GM12864 (cell line): ENCODE data around the gene MAP1A.

Source experiments
- DNase-seq: peaks from one replicate; pipeline ENCODE4 v3.0.0-alpha.2; 2011; ENCODE audit warnings: low read depth
- H3K4me3 ChIP-seq: 2 replicates; pipeline ENCODE4 v1.5.1; 2011; ENCODE audit warnings: mild to moderate bottlenecking, low read depth, low read length, control low read depth
- CTCF ChIP-seq: IDR thresholded peaks from 2 replicates; pipeline ENCODE4 v1.5.1; 2011; ENCODE audit warnings: low read depth, mild to moderate bottlenecking, moderate library complexity, low read length, control low read depth, inconsistent platforms; ENCODE audit errors: missing control alignments

MAP1A gene

GRCh38 chr15:43517354-43518196, at the start of gene MAP1A:
MAP1A (plus strand) TSS chr15:43517608; CDS start chr15:43521474, 3,866 bp downstream.
- no peak within 1 kb of the TSS for H3K4me3 ChIP-seq
- no peak for DNase-seq
- TF ChIP-seq CTCF: no peak

- no peak overlapping the region for H3K4me3 ChIP-seq
- no peak for DNase-seq
- no peak for TF ChIP-seq CTCF
Measured at GRCh38 chr15:43469867-43470266, 47.5 kb upstream of the MAP1A start.

GRCh38 chr15:43471975-43472374, 45.4 kb upstream of the MAP1A start:
- TF ChIP-seq CTCF: no peak
- no peak for DNase-seq
- H3K4me3 ChIP-seq: no peak overlapping the region

- DNase-seq: no peak
- TF ChIP-seq CTCF: no peak
Measured at GRCh38 chr15:43473885-43474284, 43.5 kb upstream of the MAP1A start.

GRCh38 chr15:43483297-43484128, 33.9 kb upstream of the MAP1A start:
- DNase-seq: no peak
- TF ChIP-seq CTCF: peak; percentile 18
- H3K4me3 ChIP-seq: no peak overlapping the region

More at GRCh38 chr15:43473885-43474284, 43.5 kb upstream of the MAP1A start:
- H3K4me3 ChIP-seq: no peak overlapping the region

GRCh38 chr15:43484455-43484854, 33.0 kb upstream of the MAP1A start:
- no peak for DNase-seq
- no peak for TF ChIP-seq CTCF
- H3K4me3 ChIP-seq: no peak overlapping the region
